GM12892 (cell line): ENCODE results near the gene ERGIC1.

ENCODE experiments used
- POLR2A ChIP-seq: IDR thresholded peaks from 2 replicates; pipeline ENCODE4 v1.6.1; 2011; ENCODE audit warnings: low read depth, low read length, control low read depth
- POLR2AphosphoS5 ChIP-seq: IDR thresholded peaks from 2 replicates; pipeline ENCODE4 v1.6.1; 2011; ENCODE audit warnings: low read depth, low read length, control low read depth

GRCh38 chr5:172911976-172912375 is 77.9 kb downstream of the ERGIC1 start:
- TF ChIP-seq POLR2A (no peak), POLR2AphosphoS5 (no peak)
